ENCODE data around the gene FADS3. TPM values are rescaled to one million over a fixed set of nuclear protein-coding genes. Genes with fewer than 3 reads are reported as not detected.

FADS3 gene
- total RNA-seq, 2 donors from 2014 or later = 24.8 to 28.4 TPM

DNA sequence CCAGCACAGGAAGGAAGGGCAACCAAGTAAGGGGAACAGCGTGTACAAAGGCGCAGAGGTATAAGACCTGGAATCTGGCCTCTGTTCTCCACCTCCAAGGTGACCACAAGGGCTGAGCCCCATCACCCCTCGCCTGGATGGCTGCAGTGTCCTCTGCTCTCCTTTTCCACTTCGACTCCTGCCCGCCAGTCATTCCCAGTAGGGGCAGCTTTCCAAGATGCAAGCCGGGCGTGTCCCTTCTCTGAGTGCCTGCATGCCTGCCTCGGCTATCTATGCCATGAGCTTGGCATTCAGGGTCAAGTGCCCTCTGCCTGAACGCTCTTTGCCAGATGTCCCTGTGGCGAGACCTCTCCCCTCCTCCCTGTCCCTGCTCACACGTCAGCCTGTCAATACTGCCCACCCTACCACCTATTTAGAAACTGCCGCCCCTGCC, 17.0 kb downstream of the FADS3 start:
- no peak overlapping the region for H3K27ac ChIP-seq (ENCODE audit: low read depth, low read length)
- no peaks in the 10 kb centered on the region for H3K4me1 ChIP-seq (ENCODE audit: control insufficient read depth, insufficient read depth, low read length)
- no peaks in the 10 kb centered on the region for H3K36me3 Mint-ChIP-seq (ENCODE audit: low read depth)
- H3K27me3 ChIP-seq (ENCODE audit: control insufficient read depth, insufficient read depth, low read length, poor library complexity, severe bottlenecking) = peaks cover 13% of the 10 kb centered on the region
- H3K4me1 Mint-ChIP-seq = peaks cover 10% of the 10 kb centered on the region
- no peak overlapping the region for H3K9ac ChIP-seq (ENCODE audit: extremely low read depth, low read length, poor library complexity, severe bottlenecking)
- no peak overlapping the region for H3K27ac Mint-ChIP-seq
- H3K9me3 ChIP-seq (ENCODE audit: control insufficient read depth, low read length) = no peaks in the 10 kb centered on the region
- TF ChIP-seq, protein P1, sequence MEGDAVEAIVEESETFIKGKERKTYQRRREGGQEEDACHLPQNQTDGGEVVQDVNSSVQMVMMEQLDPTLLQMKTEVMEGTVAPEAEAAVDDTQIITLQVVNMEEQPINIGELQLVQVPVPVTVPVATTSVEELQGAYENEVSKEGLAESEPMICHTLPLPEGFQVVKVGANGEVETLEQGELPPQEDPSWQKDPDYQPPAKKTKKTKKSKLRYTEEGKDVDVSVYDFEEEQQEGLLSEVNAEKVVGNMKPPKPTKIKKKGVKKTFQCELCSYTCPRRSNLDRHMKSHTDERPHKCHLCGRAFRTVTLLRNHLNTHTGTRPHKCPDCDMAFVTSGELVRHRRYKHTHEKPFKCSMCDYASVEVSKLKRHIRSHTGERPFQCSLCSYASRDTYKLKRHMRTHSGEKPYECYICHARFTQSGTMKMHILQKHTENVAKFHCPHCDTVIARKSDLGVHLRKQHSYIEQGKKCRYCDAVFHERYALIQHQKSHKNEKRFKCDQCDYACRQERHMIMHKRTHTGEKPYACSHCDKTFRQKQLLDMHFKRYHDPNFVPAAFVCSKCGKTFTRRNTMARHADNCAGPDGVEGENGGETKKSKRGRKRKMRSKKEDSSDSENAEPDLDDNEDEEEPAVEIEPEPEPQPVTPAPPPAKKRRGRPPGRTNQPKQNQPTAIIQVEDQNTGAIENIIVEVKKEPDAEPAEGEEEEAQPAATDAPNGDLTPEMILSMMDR (conservative IDR thresholded peaks at IDR 0.05) = no peak
- no peaks in the 10 kb centered on the region for H3K36me3 ChIP-seq (ENCODE audit: control insufficient read depth, insufficient read depth, low read length)
- DNase-seq = no peak
- 82 to 93% methylated on average over 7 to 12 of the region's 12 CpGs for WGBS, 2 experiments (ENCODE audit: insufficient coverage in 1 of 2, insufficient read length in 1 of 2)
- H3K9me3 Mint-ChIP-seq = no peaks in the 10 kb centered on the region
- H3K27me3 Mint-ChIP-seq (ENCODE audit: insufficient read depth) = peaks cover 10% of the 10 kb centered on the region
- no peak overlapping the region for H3K4me3 ChIP-seq (ENCODE audit: low read length)
- no peak overlapping the region for H3K4me3 Mint-ChIP-seq

DNA sequence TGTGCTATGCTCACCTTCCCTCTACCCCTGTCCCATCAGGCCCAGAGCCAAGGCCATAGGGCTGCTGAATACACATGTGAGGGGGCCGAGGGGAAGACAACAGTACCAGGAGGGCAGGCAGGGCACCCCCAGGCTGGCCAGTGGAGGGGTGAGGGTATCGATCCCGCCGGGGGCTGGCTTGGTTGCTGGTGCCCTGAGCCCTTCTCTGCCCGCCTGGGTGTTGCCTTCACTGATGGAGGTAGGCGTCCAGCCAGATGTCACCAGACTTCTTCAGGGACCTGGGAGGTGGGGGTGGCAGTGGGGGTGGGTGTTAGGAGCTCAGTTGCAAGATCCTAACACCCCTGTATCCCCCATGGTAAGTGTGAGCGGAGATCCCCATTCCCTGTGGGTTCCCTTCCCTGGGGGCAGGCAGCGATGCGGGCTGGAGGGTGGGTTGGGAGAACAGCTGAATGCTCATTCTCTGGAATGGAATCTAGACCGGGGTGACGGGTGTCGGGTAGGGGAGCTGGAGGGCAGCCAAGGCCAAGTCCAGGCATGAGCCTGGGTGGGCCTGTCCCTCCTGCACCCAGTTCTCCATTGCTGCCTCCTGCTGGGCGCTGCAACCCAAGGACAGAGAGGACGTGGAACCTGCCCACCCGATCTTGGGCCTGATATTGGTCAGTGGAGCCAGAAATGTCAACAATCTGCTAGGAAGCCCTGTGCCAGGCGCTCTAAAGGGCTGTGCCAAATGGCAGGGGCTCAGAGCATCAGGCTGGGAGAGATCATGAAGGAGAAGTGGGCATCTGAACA, 17.6 kb downstream of the FADS3 start:
- TF ChIP-seq, protein P1 (conservative IDR thresholded peaks at IDR 0.05) = no peak
- Histone ChIP-seq H3K4me3 (ENCODE audit: low read length) (no peak overlapping the region), H3K36me3 (ENCODE audit: control insufficient read depth, insufficient read depth, low read length) (no peaks in the 10 kb centered on the region), H3K27ac (ENCODE audit: low read depth, low read length) (no peak overlapping the region), H3K27me3 (ENCODE audit: control insufficient read depth, insufficient read depth, low read length, poor library complexity, severe bottlenecking) (peaks cover 13% of the 10 kb centered on the region), H3K9ac (ENCODE audit: extremely low read depth, low read length, poor library complexity, severe bottlenecking) (no peak overlapping the region), H3K9me3 (ENCODE audit: control insufficient read depth, low read length) (no peaks in the 10 kb centered on the region), H3K4me1 (ENCODE audit: control insufficient read depth, insufficient read depth, low read length) (no peaks in the 10 kb centered on the region)
- Mint-ChIP-seq H3K27ac (no peak overlapping the region), H3K36me3 (ENCODE audit: low read depth) (no peaks in the 10 kb centered on the region), H3K4me3 (no peak overlapping the region), H3K9me3 (no peaks in the 10 kb centered on the region), H3K27me3 (ENCODE audit: insufficient read depth) (peaks cover 10% of the 10 kb centered on the region), H3K4me1 (peaks cover 10% of the 10 kb centered on the region)
- no peak for DNase-seq
- WGBS, 2 experiments (ENCODE audit: insufficient coverage in 1 of 2, insufficient read length in 1 of 2) = 85 to 90% methylated on average over 4 to 16 of the region's 16 CpGs

DNA sequence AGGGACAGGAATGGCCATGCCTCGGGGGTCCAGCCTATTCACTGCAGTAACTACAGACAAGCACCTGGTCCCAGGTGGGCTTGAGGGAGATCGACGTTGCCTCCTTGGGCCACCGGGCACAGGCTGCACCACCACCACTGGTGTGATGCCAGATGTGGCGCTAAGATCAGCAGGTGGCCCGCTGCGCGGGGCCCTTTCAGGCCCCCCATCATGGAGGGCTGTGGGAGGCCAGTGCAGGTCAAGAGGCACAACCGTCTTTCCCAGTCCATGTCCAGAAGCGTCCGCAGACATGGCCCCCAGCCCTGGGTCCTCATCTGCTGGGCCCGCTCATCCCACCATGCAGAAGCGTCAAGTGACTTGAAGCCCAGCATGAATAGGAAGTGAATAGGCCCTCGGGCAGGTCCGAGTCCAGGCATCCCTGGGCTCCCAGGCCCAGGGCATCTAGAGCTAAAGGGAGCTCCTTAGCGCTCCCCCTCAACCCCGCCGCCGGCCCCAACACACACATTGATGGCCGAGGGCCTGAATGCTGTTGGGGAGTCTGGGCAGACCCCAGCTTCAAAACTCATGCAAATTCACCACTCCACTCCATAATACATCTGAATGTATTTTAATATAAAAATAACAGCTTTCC, 18.3 kb downstream of the FADS3 start:
- TF ChIP-seq, protein P1 (conservative IDR thresholded peaks at IDR 0.05) = no peak
- H3K4me3 ChIP-seq (ENCODE audit: low read length) = no peak overlapping the region
- H3K9me3 Mint-ChIP-seq = no peaks in the 10 kb centered on the region
- peaks cover 10% of the 10 kb centered on the region for H3K4me1 Mint-ChIP-seq
- no peaks in the 10 kb centered on the region for H3K36me3 ChIP-seq (ENCODE audit: control insufficient read depth, insufficient read depth, low read length)
- no peak overlapping the region for H3K4me3 Mint-ChIP-seq
- 87 to 90% methylated on average over 15 to 20 of the region's 20 CpGs for WGBS, 2 experiments (ENCODE audit: insufficient coverage in 1 of 2, insufficient read length in 1 of 2)
- no peaks in the 10 kb centered on the region for H3K9me3 ChIP-seq (ENCODE audit: control insufficient read depth, low read length)
- peaks cover 10% of the 10 kb centered on the region for H3K27me3 Mint-ChIP-seq (ENCODE audit: insufficient read depth)
- no peaks in the 10 kb centered on the region for H3K4me1 ChIP-seq (ENCODE audit: control insufficient read depth, insufficient read depth, low read length)
- no peak for DNase-seq
- no peak overlapping the region for H3K27ac ChIP-seq (ENCODE audit: low read depth, low read length)
- no peak overlapping the region for H3K9ac ChIP-seq (ENCODE audit: extremely low read depth, low read length, poor library complexity, severe bottlenecking)
- peaks cover 13% of the 10 kb centered on the region for H3K27me3 ChIP-seq (ENCODE audit: control insufficient read depth, insufficient read depth, low read length, poor library complexity, severe bottlenecking)
- no peak overlapping the region for H3K27ac Mint-ChIP-seq
- no peaks in the 10 kb centered on the region for H3K36me3 Mint-ChIP-seq (ENCODE audit: low read depth)
